OCI-LY7 (cell line): Measurements from ENCODE around the gene MREG.

Experiments
- EZH2phosphoT487 ChIP-seq: fragments of 200-600 bp; sonication (generic); IDR thresholded peaks from 2 replicates; pipeline ENCODE4 v1.6.1; 2018; ENCODE audit warnings: low read depth, borderline replicate concordance, mild to moderate bottlenecking, mixed run types, antibody characterized with exemption, low read length, moderate library complexity, mixed read lengths
- TF ChIP-seq, protein P1 (sequence below): fragments of 200-600 bp; sonication (generic); conservative IDR thresholded peaks from 2 replicates; pipeline ENCODE4 v1.5.1; 2014; ENCODE audit warnings: mild to moderate bottlenecking, antibody characterized with exemption, low read length, moderate library complexity, mixed read lengths

- TF ChIP-seq, protein P1, sequence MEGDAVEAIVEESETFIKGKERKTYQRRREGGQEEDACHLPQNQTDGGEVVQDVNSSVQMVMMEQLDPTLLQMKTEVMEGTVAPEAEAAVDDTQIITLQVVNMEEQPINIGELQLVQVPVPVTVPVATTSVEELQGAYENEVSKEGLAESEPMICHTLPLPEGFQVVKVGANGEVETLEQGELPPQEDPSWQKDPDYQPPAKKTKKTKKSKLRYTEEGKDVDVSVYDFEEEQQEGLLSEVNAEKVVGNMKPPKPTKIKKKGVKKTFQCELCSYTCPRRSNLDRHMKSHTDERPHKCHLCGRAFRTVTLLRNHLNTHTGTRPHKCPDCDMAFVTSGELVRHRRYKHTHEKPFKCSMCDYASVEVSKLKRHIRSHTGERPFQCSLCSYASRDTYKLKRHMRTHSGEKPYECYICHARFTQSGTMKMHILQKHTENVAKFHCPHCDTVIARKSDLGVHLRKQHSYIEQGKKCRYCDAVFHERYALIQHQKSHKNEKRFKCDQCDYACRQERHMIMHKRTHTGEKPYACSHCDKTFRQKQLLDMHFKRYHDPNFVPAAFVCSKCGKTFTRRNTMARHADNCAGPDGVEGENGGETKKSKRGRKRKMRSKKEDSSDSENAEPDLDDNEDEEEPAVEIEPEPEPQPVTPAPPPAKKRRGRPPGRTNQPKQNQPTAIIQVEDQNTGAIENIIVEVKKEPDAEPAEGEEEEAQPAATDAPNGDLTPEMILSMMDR: no peak
- TF ChIP-seq EZH2phosphoT487: no peak
Measured at GRCh38 chr2:215921895-215922294, 91.5 kb downstream of the MREG start.
